Measurements from ENCODE around the gene SPACA4.

SPACA4 gene, protein sequence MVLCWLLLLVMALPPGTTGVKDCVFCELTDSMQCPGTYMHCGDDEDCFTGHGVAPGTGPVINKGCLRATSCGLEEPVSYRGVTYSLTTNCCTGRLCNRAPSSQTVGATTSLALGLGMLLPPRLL

DNA sequence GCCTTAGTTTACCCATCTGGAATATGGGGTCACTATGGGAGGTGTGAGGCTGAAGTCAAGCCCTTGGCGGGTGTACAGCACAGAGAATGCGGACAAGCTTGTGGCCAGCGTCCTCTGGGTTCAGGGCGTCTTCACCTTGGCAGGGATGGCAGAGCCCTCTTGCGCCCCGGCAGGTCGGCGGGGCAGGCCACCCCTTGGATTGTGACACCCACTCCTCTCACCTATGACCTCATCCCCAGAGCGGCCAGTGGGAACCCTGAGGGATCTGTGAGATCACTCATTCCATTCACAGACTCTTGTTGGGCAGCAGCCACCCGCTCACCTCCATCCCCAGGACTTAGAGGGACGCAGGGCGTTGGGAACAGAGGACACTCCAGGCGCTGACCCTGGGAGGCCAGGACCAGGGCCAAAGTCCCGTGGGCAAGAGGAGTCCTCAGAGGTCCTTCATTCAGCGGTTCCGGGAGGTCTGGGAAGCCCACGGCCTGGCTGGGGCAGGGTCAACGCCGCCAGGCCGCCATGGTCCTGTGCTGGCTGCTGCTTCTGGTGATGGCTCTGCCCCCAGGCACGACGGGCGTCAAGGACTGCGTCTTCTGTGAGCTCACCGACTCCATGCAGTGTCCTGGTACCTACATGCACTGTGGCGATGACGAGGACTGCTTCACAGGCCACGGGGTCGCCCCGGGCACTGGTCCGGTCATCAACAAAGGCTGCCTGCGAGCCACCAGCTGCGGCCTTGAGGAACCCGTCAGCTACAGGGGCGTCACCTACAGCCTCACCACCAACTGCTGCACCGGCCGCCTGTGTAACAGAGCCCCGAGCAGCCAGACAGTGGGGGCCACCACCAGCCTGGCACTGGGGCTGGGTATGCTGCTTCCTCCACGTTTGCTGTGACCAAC, at the start of gene SPACA4:
Gene SPACA4 (plus strand): TSS at position 280 of the 896 bp plus-strand sequence. CDS start 237 bp downstream, at position 517.
- H3K27me3 ChIP-seq (ENCODE audit: insufficient read depth, low read length), result no peaks in the 10 kb centered on the region
- no peaks in the 10 kb centered on the region for H3K4me1 ChIP-seq (ENCODE audit: insufficient read depth, low read length)
- H3K9me3 ChIP-seq (ENCODE audit: insufficient read depth, low read depth, low read length), result no peaks in the 10 kb centered on the region
- no peaks in the 10 kb centered on the region for H3K36me3 ChIP-seq (ENCODE audit: insufficient read depth, low read depth, low read length)
- H3K27ac ChIP-seq (ENCODE audit: low read length), result no peak within 1 kb of the TSS
- no peak within 1 kb of the TSS for H3K4me3 ChIP-seq (ENCODE audit: low read length)
- no peak within 1 kb of the TSS for H3K9ac ChIP-seq (ENCODE audit: low read depth, low read length)

- no peaks in the 10 kb centered on the region for H3K9me3 ChIP-seq (ENCODE audit: insufficient read depth, low read depth, low read length)
- H3K4me1 ChIP-seq (ENCODE audit: insufficient read depth, low read length), result peaks cover 5% of the 10 kb centered on the region; the same call in 1 of the 2 replicates
- H3K36me3 ChIP-seq (ENCODE audit: insufficient read depth, low read depth, low read length), result no peaks in the 10 kb centered on the region
- H3K27ac ChIP-seq (ENCODE audit: low read length), result no peak overlapping the region
- H3K27me3 ChIP-seq (ENCODE audit: insufficient read depth, low read length), result no peaks in the 10 kb centered on the region
- H3K9ac ChIP-seq (ENCODE audit: low read depth, low read length), result no peak overlapping the region
- H3K4me3 ChIP-seq (ENCODE audit: low read length), result no peak overlapping the region
Observed at GRCh38 chr19:48556825-48557224, 49.7 kb upstream of the SPACA4 start.

- Histone ChIP-seq H3K9ac (ENCODE audit: low read depth, low read length) (no peak overlapping the region), H3K27ac (ENCODE audit: low read length) (no peak overlapping the region), H3K4me1 (ENCODE audit: insufficient read depth, low read length) (peaks cover 5% of the 10 kb centered on the region; the same call in 1 of the 2 replicates), H3K9me3 (ENCODE audit: insufficient read depth, low read depth, low read length) (no peaks in the 10 kb centered on the region), H3K36me3 (ENCODE audit: insufficient read depth, low read depth, low read length) (no peaks in the 10 kb centered on the region), H3K27me3 (ENCODE audit: insufficient read depth, low read length) (no peaks in the 10 kb centered on the region), H3K4me3 (ENCODE audit: low read length) (no peak overlapping the region)
Observed at GRCh38 chr19:48558018-48558684, 48.4 kb upstream of the SPACA4 start.

DNA sequence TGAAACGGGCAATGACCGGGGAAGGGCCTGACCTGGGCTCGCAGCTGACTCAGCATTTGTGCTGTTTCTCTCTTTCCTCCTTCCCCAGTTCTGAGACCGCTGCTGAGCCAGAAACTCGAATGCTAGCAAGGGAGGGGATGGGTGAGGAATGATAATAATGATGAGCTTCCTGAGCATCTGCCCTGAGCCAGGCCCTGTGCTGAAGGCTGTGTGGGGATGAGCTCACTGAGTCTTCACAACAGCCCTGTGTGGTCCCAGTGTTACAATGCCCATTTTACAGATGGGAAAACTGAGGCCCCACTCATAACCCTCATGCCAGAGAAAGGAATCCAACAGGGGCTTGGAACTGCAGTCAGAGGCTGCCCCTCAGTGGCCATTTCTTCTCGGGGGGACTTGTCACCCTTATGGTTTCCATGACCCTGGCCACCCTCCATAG, 46.4 kb upstream of the SPACA4 start:
- Histone ChIP-seq H3K9me3 (ENCODE audit: insufficient read depth, low read depth, low read length) (no peaks in the 10 kb centered on the region), H3K36me3 (ENCODE audit: insufficient read depth, low read depth, low read length) (no peaks in the 10 kb centered on the region), H3K4me1 (ENCODE audit: insufficient read depth, low read length) (no peaks in the 10 kb centered on the region; the same call in 1 of the 2 replicates), H3K9ac (ENCODE audit: low read depth, low read length) (no peak overlapping the region), H3K27ac (ENCODE audit: low read length) (no peak overlapping the region), H3K4me3 (ENCODE audit: low read length) (no peak overlapping the region), H3K27me3 (ENCODE audit: insufficient read depth, low read length) (no peaks in the 10 kb centered on the region)

GRCh38 chr19:48561412-48561811, 45.1 kb upstream of the SPACA4 start:
- no peak overlapping the region for H3K4me3 ChIP-seq (ENCODE audit: low read length)
- H3K27ac ChIP-seq (ENCODE audit: low read length), result no peak overlapping the region
- no peak overlapping the region for H3K9ac ChIP-seq (ENCODE audit: low read depth, low read length)
- no peaks in the 10 kb centered on the region for H3K27me3 ChIP-seq (ENCODE audit: insufficient read depth, low read length)
- no peaks in the 10 kb centered on the region for H3K9me3 ChIP-seq (ENCODE audit: insufficient read depth, low read depth, low read length)
- H3K36me3 ChIP-seq (ENCODE audit: insufficient read depth, low read depth, low read length), result no peaks in the 10 kb centered on the region
- no peaks in the 10 kb centered on the region for H3K4me1 ChIP-seq (ENCODE audit: insufficient read depth, low read length)

DNA sequence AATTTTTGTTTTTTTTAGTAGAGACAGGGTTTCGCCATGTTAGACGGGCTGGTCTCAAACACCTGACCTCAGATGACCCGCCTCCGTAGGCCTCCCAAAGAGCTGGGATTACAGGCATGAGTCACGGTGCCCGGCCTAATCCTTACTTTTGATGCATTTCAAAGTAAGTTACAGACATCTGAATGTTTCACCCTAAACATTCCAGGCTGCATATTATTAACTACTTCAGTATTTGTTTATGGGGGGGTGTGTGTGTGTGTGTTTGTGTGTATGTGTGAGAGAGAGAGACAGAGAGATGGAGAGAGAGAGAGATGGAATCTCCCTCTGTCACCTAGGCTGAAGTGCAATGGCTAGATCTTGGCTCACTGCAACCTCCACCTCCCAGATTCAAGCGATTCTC, 41.5 kb upstream of the SPACA4 start:
- Histone ChIP-seq H3K27ac (ENCODE audit: low read length) (no peak overlapping the region), H3K9me3 (ENCODE audit: insufficient read depth, low read depth, low read length) (no peaks in the 10 kb centered on the region), H3K4me3 (ENCODE audit: low read length) (no peak overlapping the region), H3K4me1 (ENCODE audit: insufficient read depth, low read length) (no peaks in the 10 kb centered on the region), H3K9ac (ENCODE audit: low read depth, low read length) (no peak overlapping the region), H3K36me3 (ENCODE audit: insufficient read depth, low read depth, low read length) (no peaks in the 10 kb centered on the region), H3K27me3 (ENCODE audit: insufficient read depth, low read length) (no peaks in the 10 kb centered on the region)

DNA sequence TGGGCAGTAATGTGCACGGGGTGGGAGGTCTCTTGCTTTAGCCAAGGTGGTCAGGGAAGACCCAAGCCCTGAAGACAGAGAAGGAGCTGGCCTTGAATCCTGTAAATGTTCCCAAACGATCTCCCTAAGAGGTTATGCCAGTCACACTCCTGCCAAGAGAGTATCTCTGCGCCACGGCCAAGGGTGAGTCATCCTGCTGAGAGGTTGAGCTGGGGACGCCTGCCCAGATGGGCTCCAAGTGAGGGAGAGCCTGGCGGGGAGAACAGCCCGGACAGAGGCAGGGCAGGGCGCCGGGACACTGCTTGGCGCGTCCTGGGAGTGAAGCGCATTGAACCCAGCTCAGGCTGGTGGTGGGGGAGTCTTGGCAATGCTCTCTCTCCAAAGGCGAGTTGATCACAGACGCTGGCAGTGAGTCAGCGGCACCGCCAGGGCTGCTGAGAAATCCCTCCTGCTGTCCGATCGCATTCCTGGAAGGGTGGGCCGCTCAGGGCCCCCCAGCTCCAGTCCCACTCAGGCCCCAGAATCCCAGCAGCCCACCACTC, 38.1 kb upstream of the SPACA4 start:
- Histone ChIP-seq H3K27me3 (ENCODE audit: insufficient read depth, low read length) (no peaks in the 10 kb centered on the region), H3K9ac (ENCODE audit: low read depth, low read length) (peak overlapping the region; percentile 50; the same call in 1 of the 2 replicates), H3K27ac (ENCODE audit: low read length) (no peak overlapping the region)

DNA sequence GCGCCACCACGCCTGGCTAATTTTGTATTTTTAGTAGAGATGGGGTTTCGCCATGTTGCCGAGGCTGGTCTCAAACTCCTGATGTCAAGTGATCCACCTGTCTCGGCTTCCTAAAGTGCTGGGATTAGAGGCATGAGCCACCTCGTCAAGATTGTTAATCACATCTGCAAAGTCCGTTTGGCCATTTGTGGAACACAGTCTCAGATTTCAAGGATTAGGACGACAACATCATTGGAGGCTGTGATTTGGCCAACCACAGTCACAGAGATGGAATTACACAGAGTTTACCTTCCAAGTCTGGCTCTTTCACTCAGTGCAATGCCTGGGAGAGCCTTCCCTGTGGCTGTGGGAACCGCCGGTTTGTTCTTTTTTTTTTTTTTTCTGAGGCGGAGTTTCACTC, 36.7 kb upstream of the SPACA4 start:
- no peak overlapping the region for H3K9ac ChIP-seq (ENCODE audit: low read depth, low read length)
- no peak overlapping the region for H3K4me3 ChIP-seq (ENCODE audit: low read length)
- no peak overlapping the region for H3K27ac ChIP-seq (ENCODE audit: low read length)
- no peaks in the 10 kb centered on the region for H3K36me3 ChIP-seq (ENCODE audit: insufficient read depth, low read depth, low read length)
- H3K27me3 ChIP-seq (ENCODE audit: insufficient read depth, low read length), result no peaks in the 10 kb centered on the region
- 0 out of 2 replicates have a peak, but pooled peaks cover 5% of the 10 kb centered on the region for H3K4me1 ChIP-seq (ENCODE audit: insufficient read depth, low read length)
- no peaks in the 10 kb centered on the region for H3K9me3 ChIP-seq (ENCODE audit: insufficient read depth, low read depth, low read length)

More for the DNA sequence above, 38.1 kb upstream of the SPACA4 start:
- H3K36me3 ChIP-seq (ENCODE audit: insufficient read depth, low read depth, low read length), result no peaks in the 10 kb centered on the region
- 0 out of 2 replicates have a peak, but pooled peaks cover 4% of the 10 kb centered on the region for H3K4me1 ChIP-seq (ENCODE audit: insufficient read depth, low read length)
- H3K4me3 ChIP-seq (ENCODE audit: low read length), result peak overlapping the region; percentile 33; the same call in 1 of the 2 replicates
- no peaks in the 10 kb centered on the region for H3K9me3 ChIP-seq (ENCODE audit: insufficient read depth, low read depth, low read length)

- 0 out of 2 replicates have a peak, but pooled peaks cover 5% of the 10 kb centered on the region for H3K4me1 ChIP-seq (ENCODE audit: insufficient read depth, low read length)
- H3K9me3 ChIP-seq (ENCODE audit: insufficient read depth, low read depth, low read length), result no peaks in the 10 kb centered on the region
- H3K36me3 ChIP-seq (ENCODE audit: insufficient read depth, low read depth, low read length), result no peaks in the 10 kb centered on the region
- no peaks in the 10 kb centered on the region for H3K27me3 ChIP-seq (ENCODE audit: insufficient read depth, low read length)
- no peak overlapping the region for H3K9ac ChIP-seq (ENCODE audit: low read depth, low read length)
- no peak overlapping the region for H3K27ac ChIP-seq (ENCODE audit: low read length)
- H3K4me3 ChIP-seq (ENCODE audit: low read length), result no peak overlapping the region
Observed at GRCh38 chr19:48571378-48572162, 35.0 kb upstream of the SPACA4 start.

DNA sequence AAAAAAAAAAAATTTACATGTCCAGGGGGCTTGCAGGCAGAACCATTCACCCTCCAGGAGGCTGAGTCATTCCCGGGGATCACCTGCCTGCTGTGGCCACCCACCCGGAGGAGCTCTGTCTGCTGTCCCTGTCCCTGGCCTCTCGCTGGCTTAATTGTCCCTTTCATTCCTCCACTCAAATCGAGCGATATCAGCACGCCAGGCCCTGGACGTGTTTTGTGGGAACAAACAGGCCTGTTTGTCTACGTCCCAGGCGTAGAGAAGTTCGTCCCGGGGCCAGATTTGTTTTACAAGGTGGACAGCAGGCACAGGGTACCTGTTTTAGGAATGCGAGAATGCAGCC, 33.4 kb upstream of the SPACA4 start:
- Histone ChIP-seq H3K4me3 (ENCODE audit: low read length) (no peak overlapping the region), H3K27me3 (ENCODE audit: insufficient read depth, low read length) (no peaks in the 10 kb centered on the region), H3K4me1 (ENCODE audit: insufficient read depth, low read length) (0 out of 2 replicates have a peak, but pooled peaks cover 5% of the 10 kb centered on the region), H3K36me3 (ENCODE audit: insufficient read depth, low read depth, low read length) (no peaks in the 10 kb centered on the region), H3K27ac (ENCODE audit: low read length) (no peak overlapping the region), H3K9me3 (ENCODE audit: insufficient read depth, low read depth, low read length) (no peaks in the 10 kb centered on the region), H3K9ac (ENCODE audit: low read depth, low read length) (no peak overlapping the region)
